ENCODE measurements around the gene CIRBP.

DNA sequence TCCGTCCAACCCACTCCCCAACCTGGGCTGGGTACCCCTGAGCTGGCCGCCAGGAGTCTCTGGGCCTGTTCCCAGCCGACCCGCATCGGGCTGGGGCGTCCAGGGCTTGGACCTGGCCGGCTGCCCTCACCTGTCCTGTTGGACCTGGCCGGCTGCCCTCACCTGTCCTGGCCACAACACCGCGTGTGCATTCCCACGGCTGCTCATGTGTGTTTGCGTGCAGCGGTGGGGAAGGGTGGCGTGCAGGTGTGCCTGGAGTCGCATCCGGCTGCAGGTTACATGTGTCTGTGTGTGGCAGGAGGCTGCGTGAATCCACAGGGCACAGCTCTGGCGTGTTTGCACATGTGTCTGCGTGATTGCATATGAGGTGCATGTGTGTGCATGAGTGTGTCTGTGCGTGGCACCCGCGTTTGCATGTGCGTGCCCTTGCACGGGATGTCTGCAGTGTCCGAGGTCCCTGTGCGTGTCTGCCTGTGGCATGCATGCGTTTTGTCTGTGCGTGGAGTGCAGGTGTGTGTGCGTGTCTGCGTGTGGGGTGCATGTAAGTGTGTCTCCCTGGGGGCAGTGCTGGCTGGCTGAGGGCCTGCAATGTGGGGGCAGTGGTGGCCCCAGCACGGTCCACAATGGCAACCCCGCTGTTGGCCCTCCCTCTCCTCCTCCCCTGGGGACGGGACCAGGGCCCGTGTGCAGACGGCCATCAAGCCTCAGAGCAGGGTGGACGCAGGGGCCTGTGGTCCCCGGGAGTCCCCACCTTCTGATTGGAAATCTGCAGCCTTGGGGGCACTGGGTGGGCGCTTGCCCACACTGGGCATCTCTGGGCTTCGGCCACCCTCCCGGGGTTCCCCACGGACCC is 19.9 kb downstream of the CIRBP start:
- TF ChIP-seq POLR2A (IDR thresholded peaks at IDR 0.05; ENCODE audit: low read length), result no peak
- TF ChIP-seq GATA1 (IDR thresholded peaks at IDR 0.05; ENCODE audit: low read depth, low read length), result no peak
